Measurements from ENCODE around the gene MAEA.

- TF ChIP-seq, protein P1, sequence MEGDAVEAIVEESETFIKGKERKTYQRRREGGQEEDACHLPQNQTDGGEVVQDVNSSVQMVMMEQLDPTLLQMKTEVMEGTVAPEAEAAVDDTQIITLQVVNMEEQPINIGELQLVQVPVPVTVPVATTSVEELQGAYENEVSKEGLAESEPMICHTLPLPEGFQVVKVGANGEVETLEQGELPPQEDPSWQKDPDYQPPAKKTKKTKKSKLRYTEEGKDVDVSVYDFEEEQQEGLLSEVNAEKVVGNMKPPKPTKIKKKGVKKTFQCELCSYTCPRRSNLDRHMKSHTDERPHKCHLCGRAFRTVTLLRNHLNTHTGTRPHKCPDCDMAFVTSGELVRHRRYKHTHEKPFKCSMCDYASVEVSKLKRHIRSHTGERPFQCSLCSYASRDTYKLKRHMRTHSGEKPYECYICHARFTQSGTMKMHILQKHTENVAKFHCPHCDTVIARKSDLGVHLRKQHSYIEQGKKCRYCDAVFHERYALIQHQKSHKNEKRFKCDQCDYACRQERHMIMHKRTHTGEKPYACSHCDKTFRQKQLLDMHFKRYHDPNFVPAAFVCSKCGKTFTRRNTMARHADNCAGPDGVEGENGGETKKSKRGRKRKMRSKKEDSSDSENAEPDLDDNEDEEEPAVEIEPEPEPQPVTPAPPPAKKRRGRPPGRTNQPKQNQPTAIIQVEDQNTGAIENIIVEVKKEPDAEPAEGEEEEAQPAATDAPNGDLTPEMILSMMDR (conservative IDR thresholded peaks at IDR 0.05; ENCODE audit: low read depth in 2 of 2) = no peak
- TF ChIP-seq POLR2AphosphoS5 (IDR thresholded peaks at IDR 0.05; ENCODE audit: low read depth) (no peak), EZH2phosphoT487 (IDR thresholded peaks at IDR 0.05; ENCODE audit: unreplicated experiment) (no peak), JUNB (IDR thresholded peaks at IDR 0.05; ENCODE audit: unreplicated experiment) (no peak), REST (IDR thresholded peaks at IDR 0.05; ENCODE audit: unreplicated experiment) (no peak), EZH2 (IDR thresholded peaks at IDR 0.05; ENCODE audit: low read depth, unreplicated experiment) (no peak)
Measured at GRCh38 chr4:1375761-1376322, 86.2 kb downstream of the MAEA start.
